ENCODE data around the gene PVALEF.
A peak's percentile ranks its signal among the peaks of the same experiment; 100 is the strongest.

The PVALEF gene

GRCh38 chr17:81228834-81229665 is 63.7 kb downstream of the PVALEF start:
- Histone ChIP-seq H3K4me3 (no peak overlapping the region), H3K27ac (peak overlapping the region in 2 of 21 experiments; percentile 31 to 59)

GRCh38 chr17:81229666-81229920 is 64.3 kb downstream of the PVALEF start:
- no peak overlapping the region for H3K4me3 ChIP-seq
- H3K27ac ChIP-seq = no peak overlapping the region

- no peak overlapping the region for H3K4me3 ChIP-seq
- H3K27ac ChIP-seq = no peak overlapping the region
Observed at GRCh38 chr17:81230043-81230820, 64.9 kb downstream of the PVALEF start.

- Histone ChIP-seq H3K4me3 (no peak overlapping the region), H3K27ac (no peak overlapping the region)
Observed at GRCh38 chr17:81231121-81231645, 65.9 kb downstream of the PVALEF start.

- Histone ChIP-seq H3K4me3 (no peak overlapping the region), H3K27ac (no peak overlapping the region)
Observed at GRCh38 chr17:81231766-81232581, 66.7 kb downstream of the PVALEF start.
